ENCODE measurements around the gene ASMTL.
"Not testable (repeated sequence)": the region's sequence is repeated elsewhere in the genome, so short reads cannot be mapped to it uniquely, and the experiment has no call there.

Gene ASMTL

DNA sequence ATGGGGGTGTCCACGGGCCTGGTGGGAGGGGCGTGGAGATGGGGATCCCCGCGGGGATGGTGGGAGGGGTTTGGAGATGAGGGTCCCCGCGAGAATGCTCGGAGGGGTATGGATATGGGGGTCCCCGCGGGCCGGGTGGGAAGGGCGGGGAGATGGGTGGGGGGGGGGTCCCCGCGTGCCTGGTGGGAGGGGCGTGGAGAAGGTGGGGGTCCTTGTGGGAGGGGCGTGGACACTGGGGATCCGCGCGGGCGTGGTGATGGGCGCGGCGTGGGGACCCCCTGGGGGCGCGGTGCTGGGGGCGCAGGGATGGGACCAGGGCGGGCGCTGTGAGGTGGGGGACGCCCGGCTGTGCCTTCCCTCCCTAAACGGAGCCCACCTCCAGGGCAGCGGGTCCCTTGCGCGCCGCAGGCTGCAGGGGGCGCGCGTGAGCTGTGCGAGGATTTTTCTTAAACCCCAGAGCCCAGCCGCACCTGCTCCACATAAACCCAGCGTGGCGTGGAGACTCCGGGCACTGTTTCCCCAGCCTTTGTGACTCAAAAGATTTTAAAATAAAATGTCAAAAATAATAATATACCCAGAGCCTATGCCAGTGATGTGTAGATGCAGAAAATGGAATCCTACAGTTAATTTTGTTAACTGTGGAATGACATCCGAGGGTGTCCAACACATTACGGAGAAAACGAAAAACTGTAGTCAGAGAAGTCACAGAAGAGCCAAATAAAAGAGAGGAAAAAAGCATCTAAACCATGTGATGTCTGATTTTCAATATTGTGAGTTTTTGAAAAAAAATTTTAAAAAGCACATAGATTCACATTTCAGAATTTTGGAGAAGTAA, 1.5 kb upstream of the ASMTL start:
- no peak for DNase-seq

DNA sequence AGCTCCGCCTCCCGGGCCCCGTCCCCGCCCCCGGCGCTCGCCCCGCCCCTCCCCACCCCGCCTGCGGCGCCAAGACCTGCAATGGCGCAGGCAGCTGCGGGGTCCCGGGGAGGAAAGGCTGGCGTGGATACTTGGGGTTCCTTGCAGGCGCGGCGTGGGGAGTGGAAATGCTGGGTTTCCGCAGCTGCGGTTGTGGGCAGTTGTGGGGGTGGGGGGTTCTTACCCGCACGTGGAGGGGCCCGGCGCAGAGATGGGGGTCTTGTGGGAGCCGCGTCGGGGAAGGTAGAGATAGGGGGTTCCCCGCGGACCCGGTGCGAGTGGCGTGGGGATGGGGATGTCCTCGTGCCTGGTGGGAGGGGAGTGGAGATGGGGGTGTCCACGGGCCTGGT, 680 bp upstream of the ASMTL start:
- no peak for DNase-seq

GRCh38 chrX:1451661-1452515, 821 bp downstream of the ASMTL start:
- DNase-seq = no peak

DNA sequence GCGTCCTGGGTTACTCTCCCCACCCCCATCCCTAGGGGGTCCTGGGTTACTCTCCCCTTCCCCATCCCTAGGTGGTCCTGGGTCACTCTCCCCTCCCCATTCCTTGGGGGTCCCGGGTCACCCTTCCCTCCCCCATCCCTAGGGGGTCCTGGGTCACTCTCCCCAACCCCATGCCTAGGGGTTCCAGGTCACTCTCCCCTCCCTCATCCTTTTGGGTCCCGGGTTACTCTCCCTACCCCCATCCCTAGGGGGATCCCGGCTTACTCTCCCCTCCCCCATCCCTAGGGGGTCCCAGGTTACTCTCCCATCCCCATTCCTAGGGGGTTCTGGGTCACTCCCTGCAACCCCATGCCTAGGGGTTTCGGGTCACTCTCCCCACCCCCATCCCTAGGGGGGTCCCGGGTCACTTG, 1.5 kb downstream of the ASMTL start:
- no peak for DNase-seq

GRCh38 chrX:1450361-1451161, 2.1 kb downstream of the ASMTL start:
- DNase-seq = no peak

GRCh38 chrX:1449823-1450149, 2.9 kb downstream of the ASMTL start:
- DNase-seq = no peak

- no peak for DNase-seq
Measured at GRCh38 chrX:1449036-1449822, 3.5 kb downstream of the ASMTL start.

DNA sequence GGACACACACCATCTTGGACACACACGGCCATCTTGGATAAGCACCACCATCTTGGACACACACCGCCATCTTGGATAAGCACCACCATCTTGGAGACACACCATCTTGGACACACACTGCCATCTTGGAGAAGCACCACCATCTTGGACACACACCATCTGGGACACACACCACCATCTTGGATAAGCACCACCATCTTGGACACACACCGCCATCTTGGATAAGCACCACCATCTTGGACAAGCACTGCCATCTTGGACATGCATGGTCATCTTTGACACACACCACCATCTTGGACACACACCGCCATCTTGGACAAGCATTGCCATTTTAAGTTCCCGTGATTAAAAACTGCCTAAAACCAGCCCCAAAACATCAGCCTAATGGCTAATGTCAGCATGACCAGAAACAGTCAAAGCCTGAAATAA, 4.1 kb downstream of the ASMTL start:
- not testable (repeated sequence) for DNase-seq

DNA sequence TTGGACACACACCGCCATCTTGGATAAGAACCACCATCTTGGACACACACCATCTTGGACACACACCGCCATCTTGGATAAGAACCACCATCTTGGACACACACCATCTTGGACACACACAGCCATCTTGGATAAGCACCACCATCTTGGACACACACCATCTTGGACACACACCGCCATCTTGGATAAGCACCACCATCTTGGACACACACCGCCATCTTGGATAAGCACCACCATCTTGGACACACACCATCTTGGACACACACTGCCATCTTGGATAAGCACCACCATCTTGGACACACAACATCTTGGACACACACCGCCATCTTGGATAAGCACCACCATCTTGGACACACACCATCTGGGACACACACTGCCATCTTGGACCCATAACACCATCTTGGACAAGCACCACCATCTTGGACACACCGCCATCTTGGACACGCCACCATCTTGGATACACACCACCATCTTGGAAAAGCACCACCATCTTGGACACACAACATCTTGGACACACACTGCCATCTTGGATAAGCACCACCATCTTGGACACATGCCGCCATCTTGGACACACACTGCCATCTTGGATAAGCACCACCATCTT, 4.6 kb downstream of the ASMTL start:
- DNase-seq = not testable (repeated sequence)

DNA sequence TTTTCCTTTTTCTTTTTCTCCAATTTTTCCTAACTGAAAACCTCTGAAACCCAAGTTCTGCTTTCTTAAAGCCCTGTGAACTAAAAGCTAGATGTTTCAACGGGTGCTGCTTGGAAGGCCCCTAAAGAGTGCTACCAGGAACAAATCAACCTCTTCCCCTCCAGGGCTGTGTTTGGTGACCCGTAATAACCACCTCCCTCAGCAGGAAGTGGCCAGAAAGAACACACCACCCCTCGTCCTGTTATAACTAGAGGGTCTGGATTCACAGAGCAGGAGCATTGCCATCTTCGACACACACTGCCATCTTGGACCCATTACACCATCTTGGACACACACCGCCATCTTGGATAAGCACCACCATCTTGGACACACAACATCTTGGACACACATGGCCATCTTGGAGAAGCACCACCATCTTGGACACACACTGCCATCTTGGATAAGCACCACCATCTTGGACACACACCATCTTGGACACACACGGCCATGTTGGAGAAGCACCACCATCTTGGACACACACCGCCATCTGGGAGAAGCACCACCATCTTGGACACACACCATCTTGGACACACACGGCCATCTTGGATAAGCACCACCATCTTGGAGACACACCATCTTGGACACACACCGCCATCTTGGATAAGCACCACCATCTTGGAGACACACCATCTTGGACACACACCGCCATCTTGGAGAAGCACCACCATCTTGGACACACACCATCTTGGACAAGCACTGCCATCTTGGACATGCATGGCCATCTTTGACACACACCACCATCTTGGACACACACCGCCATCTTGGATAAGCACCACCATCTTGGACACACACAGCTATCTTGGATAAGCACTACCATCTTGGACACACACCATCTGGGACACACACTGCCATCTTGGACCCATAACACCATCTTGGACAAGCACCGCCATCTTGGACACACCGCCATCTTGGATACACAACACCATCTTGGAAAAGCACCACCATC, 5.4 kb downstream of the ASMTL start:
- not testable (repeated sequence) for DNase-seq

DNA sequence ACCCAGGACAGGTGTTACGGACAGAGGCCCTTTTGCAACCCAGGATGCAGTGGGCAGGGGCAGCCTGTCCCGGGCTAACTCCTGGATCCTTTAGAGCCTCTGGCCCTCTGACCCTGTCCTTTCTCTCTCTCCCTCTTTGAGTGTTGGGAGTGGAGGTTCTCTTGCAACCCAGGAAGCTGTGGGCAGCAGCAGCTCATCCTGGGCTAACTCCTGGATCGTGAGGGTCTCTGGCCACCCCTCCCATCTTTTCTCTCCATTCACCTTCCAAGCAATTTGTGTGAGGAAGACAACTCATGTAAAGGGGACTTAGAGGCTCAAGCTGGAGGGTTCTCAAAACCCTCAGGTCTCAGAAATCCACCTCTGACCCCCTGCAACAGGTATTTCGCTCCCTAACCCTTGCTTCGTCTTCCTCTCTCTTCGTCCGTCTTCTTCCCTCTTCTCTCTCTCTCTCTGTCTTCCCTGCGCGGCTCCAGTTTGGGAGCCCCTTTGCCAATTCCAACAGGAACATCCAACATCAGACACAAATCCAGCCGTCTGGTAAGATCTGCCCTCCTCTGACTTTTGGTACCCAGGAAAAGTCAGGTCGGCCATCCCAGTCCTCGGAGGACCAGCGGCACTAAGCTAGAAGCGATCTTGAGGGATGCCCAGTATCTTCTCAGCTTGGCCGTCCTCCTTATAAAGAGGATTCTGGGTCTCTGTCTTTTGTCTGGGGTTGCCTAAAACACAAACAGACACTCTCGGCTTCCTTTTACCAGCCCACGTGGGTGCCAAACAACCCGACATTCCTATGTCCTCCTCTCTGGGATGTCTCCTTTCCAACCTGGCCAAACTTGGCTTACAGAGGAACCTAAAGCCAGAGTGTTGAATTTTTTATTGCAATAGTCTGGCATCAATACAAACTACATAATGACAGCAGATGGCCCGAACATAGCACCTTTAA, 7.9 kb downstream of the ASMTL start:
- DNase-seq = no peak

DNA sequence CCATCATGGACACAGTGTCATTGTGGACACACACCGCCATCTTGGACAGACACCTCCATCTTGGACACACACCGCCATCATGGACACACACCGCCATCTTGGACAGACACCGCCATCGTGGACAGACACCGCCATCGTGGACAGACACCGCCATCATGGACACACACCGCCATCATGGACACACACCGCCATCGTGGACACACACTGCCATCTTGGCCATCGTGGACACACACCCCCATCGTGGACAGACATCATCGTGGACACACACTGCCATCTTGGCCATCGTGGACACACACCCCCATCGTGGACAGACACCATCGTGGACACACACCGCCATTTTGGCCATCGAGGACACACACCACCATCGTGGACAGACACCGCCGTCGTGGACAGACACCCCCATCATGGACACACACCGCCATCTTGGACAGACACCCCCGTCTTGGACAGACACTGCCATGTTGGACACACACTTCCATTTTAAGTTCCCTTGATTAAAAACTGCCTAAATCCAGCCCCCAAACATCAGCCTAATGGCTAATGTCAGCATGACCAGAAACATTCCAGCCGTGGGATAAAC, 9.1 kb downstream of the ASMTL start:
- DNase-seq = no peak

DNA sequence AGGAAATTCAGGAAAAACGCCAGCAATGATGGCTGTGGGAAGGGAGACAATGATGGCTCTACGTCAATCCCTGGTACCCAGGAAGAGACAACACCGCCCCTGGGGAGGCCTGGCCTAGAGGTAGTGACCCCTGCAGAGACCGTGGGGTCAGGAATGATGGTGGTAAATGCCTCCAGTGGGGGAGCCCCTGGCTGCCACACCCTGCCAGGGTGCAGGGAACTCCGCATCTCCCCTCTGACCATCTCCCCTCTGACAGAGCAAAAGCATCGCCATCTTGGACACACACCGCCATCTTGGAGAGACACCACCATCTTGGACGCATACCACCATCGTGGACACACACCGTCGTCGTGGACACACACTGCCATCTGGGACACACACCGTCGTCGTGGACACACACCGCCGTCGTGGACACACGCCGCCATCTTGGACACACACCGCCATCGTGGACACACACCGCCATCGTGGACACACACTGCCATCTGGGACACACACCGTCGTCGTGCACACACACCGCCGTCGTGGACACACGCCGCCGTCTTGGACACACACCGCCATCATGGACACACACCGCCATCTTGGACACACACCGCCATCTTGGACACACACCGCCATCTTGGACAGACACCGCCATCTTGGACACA, 9.9 kb downstream of the ASMTL start:
- no peak for DNase-seq

DNA sequence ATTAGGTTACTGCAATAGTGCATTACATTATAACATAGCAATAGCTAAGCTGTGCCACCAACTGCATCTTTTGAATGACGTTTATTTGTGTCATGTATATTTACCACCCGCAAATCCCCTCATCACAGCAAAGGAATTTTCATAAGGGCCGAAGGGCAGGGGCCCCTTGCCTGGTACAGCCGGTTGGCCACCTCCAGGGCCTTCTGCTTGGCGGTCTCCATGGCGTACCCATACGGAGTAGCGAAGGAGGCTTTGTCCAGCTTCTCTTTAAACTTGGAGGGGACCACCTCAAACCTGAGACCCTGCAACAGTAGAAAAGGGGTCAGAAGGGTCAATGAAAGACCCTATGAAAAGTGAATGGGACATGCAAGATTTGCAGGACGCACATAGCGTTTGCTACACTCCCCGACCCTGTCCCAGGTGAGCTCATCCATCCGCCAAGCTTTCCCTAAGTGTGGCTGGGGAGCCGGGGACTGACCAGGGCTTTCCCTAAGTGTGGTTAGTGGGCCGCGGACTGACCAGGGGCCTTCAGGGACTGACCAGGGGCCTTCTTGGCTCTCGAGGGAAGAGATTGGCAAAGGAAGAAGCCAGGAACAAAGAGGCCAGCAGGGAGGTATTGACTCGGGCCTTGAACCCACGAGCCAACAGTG, 10.6 kb downstream of the ASMTL start:
- DNase-seq = no peak

DNA sequence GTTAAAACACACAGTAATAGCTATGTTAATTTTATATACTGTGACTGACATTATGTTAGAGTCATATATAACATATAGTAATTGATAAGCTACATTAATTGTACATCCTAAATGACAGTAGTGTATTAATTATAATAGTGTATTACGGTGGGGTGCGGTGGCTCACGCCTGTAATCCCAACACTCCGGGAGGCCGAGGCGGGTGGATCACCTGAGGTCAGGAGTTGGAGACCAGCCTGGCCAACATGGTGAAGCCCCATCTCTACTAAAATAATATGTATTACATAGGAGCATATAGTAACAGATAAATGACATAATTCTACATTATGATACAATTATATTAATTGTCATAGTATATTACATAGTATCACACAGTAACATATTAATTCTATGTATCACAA, 12.2 kb downstream of the ASMTL start:
- DNase-seq = no peak

- DNase-seq = no peak
Measured at GRCh38 chrX:1435241-1435895, 17.3 kb downstream of the ASMTL start.

DNA sequence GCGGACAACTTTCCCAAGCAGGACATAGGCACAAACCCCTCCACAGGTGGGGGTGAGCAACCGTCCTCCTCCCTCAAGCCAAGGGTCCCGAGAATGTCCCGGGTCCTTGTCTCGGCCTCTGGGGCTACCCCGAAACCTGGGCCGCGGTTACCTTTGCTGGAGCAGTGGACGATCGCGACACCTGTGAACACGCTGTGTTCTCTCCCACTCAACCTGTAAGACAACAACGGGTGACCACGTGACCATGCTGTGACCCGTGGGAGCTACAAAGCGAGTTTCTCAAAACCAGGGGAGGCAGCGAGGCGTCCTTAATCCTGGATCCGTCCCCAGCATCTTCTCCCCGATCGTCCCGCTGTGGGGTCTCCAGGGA, 17.9 kb downstream of the ASMTL start:
- no peak for DNase-seq
